ENCODE results near the gene ACOT13.
"Not testable (repeated sequence)": the region's sequence is repeated elsewhere in the genome, so short reads cannot be mapped to it uniquely, and the experiment has no call there.

The ACOT13 gene

GRCh38 chr6:24658573-24659560, 8.0 kb upstream of the ACOT13 start:
- no peak for DNase-seq (ENCODE audit: extremely low spot score)
- CTCF ChIA-PET, result no interaction called here
- no peak for TF ChIP-seq FOXK2 (IDR thresholded peaks at IDR 0.05)
- TF ChIP-seq, protein P1, sequence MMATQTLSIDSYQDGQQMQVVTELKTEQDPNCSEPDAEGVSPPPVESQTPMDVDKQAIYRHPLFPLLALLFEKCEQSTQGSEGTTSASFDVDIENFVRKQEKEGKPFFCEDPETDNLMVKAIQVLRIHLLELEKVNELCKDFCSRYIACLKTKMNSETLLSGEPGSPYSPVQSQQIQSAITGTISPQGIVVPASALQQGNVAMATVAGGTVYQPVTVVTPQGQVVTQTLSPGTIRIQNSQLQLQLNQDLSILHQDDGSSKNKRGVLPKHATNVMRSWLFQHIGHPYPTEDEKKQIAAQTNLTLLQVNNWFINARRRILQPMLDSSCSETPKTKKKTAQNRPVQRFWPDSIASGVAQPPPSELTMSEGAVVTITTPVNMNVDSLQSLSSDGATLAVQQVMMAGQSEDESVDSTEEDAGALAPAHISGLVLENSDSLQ (IDR thresholded peaks at IDR 0.05), result no peak
- no peak for TF ChIP-seq ARNT (IDR thresholded peaks at IDR 0.05)
- no peak for TF ChIP-seq SP1 (IDR thresholded peaks at IDR 0.05)
- TF ChIP-seq CTBP1 (IDR thresholded peaks at IDR 0.05; ENCODE audit: borderline replicate concordance), result no peak
- TF ChIP-seq LEF1 (IDR thresholded peaks at IDR 0.05; ENCODE audit: borderline replicate concordance), result no peak
- POLR2A ChIA-PET, result no interaction called here

- TF ChIP-seq FOXM1 (IDR thresholded peaks at IDR 0.05; ENCODE audit: borderline replicate concordance), result no peak
- no peak for TF ChIP-seq CTBP1 (IDR thresholded peaks at IDR 0.05; ENCODE audit: borderline replicate concordance)
- TF ChIP-seq LEF1 (IDR thresholded peaks at IDR 0.05; ENCODE audit: borderline replicate concordance), result no peak
- TF ChIP-seq SUZ12 (IDR thresholded peaks at IDR 0.05), result no peak
- no peak for TF ChIP-seq NFRKB (IDR thresholded peaks at IDR 0.05)
- no peak for TF ChIP-seq TARDBP (IDR thresholded peaks at IDR 0.05)
- no peak for TF ChIP-seq FOXA1 (IDR thresholded peaks at IDR 0.05)
- no peak for TF ChIP-seq ZNF384 (IDR thresholded peaks at IDR 0.05)
- TF ChIP-seq, protein P1 (IDR thresholded peaks at IDR 0.05), result no peak
- no peak for TF ChIP-seq L3MBTL2 (conservative IDR thresholded peaks at IDR 0.05)
- ChIA-PET CTCF (no interaction called here), POLR2A (no interaction called here)
- DNase-seq (ENCODE audit: extremely low spot score), result no peak
Observed at GRCh38 chr6:24659561-24659960, 7.3 kb upstream of the ACOT13 start.

- DNase-seq (ENCODE audit: extremely low spot score), result no peak
- ChIA-PET CTCF (no interaction called here), POLR2A (no interaction called here)
- TF ChIP-seq ARNT (IDR thresholded peaks at IDR 0.05) (no peak), BHLHE40 (IDR thresholded peaks at IDR 0.05; ENCODE audit: borderline replicate concordance) (no peak), L3MBTL2 (conservative IDR thresholded peaks at IDR 0.05) (no peak), HDGF (IDR thresholded peaks at IDR 0.05; ENCODE audit: borderline replicate concordance) (no peak), ZNF384 (IDR thresholded peaks at IDR 0.05) (no peak)
Observed at GRCh38 chr6:24660105-24660504, 6.8 kb upstream of the ACOT13 start.

DNA sequence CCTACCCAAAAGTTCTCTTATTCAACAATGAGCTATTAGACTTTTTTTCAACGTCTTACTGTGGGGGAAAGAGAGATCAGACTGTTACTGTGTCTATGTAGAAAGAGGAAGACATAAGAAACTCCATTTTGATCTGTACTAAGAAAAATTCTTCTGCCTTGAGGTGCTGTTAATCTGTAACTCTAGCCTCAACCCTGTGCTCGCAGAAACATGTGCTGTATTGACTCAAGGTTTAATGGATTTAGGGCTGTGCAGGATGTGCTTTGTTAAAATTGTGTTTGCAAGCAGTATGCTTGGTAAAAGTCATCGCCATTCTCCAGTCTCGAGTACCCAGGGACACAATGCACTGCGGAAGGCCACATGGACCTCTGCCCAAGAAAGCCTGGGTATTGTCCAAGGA, 5.1 kb upstream of the ACOT13 start:
- CTCF ChIA-PET; DNase-seq (ENCODE audit: extremely low spot score); POLR2A ChIA-PET: not testable (repeated sequence)

GRCh38 chr6:24662236-24662635, 4.6 kb upstream of the ACOT13 start:
- CTCF ChIA-PET, result interaction anchor here (1.0 kb wide), 1 partner anchor 81 kb away, joined by 3 read pairs; no protein-coding TSS in a partner anchor
- DNase-seq (ENCODE audit: extremely low spot score), result no peak
- POLR2A ChIA-PET, result no interaction called here
- TF ChIP-seq BHLHE40 (IDR thresholded peaks at IDR 0.05; ENCODE audit: borderline replicate concordance) (no peak), CTBP1 (IDR thresholded peaks at IDR 0.05; ENCODE audit: borderline replicate concordance) (no peak), ARNT (IDR thresholded peaks at IDR 0.05) (no peak), NFRKB (IDR thresholded peaks at IDR 0.05) (no peak), SP1 (IDR thresholded peaks at IDR 0.05) (no peak), FOXA1 (IDR thresholded peaks at IDR 0.05) (no peak), TARDBP (IDR thresholded peaks at IDR 0.05) (no peak), L3MBTL2 (conservative IDR thresholded peaks at IDR 0.05) (no peak), SUZ12 (IDR thresholded peaks at IDR 0.05) (no peak), FOXK2 (IDR thresholded peaks at IDR 0.05) (no peak), FOXM1 (IDR thresholded peaks at IDR 0.05; ENCODE audit: borderline replicate concordance) (no peak), ZNF384 (IDR thresholded peaks at IDR 0.05) (no peak), HDGF (IDR thresholded peaks at IDR 0.05; ENCODE audit: borderline replicate concordance) (no peak), LEF1 (IDR thresholded peaks at IDR 0.05; ENCODE audit: borderline replicate concordance) (no peak), ELF4 (IDR thresholded peaks at IDR 0.05) (no peak)
- TF ChIP-seq, protein P1 (IDR thresholded peaks at IDR 0.05), result no peak

DNA sequence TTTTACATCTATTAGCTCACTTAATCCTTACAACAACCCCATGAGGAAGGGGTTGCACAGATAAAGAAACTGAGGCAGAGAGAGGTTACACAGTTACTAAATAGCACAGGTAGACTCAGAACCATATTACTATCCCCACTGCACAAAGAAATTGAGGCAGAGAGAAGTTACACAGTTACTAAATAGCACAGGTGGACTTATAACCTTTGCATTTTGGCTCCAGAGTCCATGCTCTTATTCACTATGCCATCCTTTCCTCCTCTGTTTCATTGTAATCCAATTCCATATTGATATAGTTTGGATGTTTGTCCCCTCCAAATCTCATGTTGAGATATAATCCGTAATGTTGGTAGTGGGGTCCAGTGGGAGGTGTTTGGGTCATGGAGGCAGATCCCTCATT, 3.7 kb upstream of the ACOT13 start:
- no peak for DNase-seq (ENCODE audit: extremely low spot score)
- TF ChIP-seq TARDBP (IDR thresholded peaks at IDR 0.05) (no peak), FOXA1 (IDR thresholded peaks at IDR 0.05) (no peak)
- TF ChIP-seq, protein P1 (IDR thresholded peaks at IDR 0.05), result no peak
- POLR2A ChIA-PET, result no interaction called here
- CTCF ChIA-PET, result interaction anchor here (1.0 kb wide), 1 partner anchor 82 kb away, joined by 3 read pairs; no protein-coding TSS in a partner anchor

Data from HEK293T (cell line).